CD4-positive, alpha-beta T cell treated with Interferon alpha-2 for 1 hour (primary cell): ENCODE results near the gene NSF.
"Not testable (repeated sequence)": the region's sequence is repeated elsewhere in the genome, so short reads cannot be mapped to it uniquely, and the experiment has no call there.

Experiments
- DNase-seq, 2 donors: peaks; one replicate each; pipeline ENCODE4 v3.0.0-alpha.2; 2020 to 2022

The NSF gene

GRCh38 chr17:46590157-46591146, at the start of gene NSF:
Gene NSF (plus strand): TSS chr17:46590669. CDS start chr17:46590776, 107 bp downstream.
- not testable (repeated sequence) for DNase-seq

- not testable (repeated sequence) for DNase-seq
These were observed 41.9 kb upstream of the NSF start for GRCh38 chr17:46548607-46549006.

GRCh38 chr17:46559155-46559554, 31.3 kb upstream of the NSF start:
- DNase-seq: not testable (repeated sequence)

GRCh38 chr17:46560048-46560447, 30.4 kb upstream of the NSF start:
- not testable (repeated sequence) for DNase-seq

GRCh38 chr17:46566284-46566683, 24.2 kb upstream of the NSF start:
- DNase-seq: not testable (repeated sequence)

- DNase-seq: not testable (repeated sequence)
These were observed 23.5 kb upstream of the NSF start for GRCh38 chr17:46566980-46567379.

- DNase-seq: not testable (repeated sequence)
These were observed 18.7 kb upstream of the NSF start for GRCh38 chr17:46571796-46572195.

GRCh38 chr17:46579083-46580075, 11.1 kb upstream of the NSF start, which contains the start of gene ARL17A:
Gene ARL17A (minus strand): TSS chr17:46579691. CDS start chr17:46576322, 3,369 bp downstream.
- peak; percentile 93 to 96 for DNase-seq

GRCh38 chr17:46580082-46580481, 10.4 kb upstream of the NSF start:
- peak in 1 of 2 donors; percentile 47 for DNase-seq

- not testable (repeated sequence) for DNase-seq
These were observed 5.0 kb upstream of the NSF start for GRCh38 chr17:46585444-46585843.

- DNase-seq: not testable (repeated sequence)
These were observed 863 bp downstream of the NSF start for GRCh38 chr17:46591332-46591731.

GRCh38 chr17:46598344-46598931, 8.0 kb downstream of the NSF start:
- DNase-seq: not testable (repeated sequence)

GRCh38 chr17:46600767-46601166, 10.3 kb downstream of the NSF start:
- DNase-seq: not testable (repeated sequence)

GRCh38 chr17:46603125-46603524, 12.7 kb downstream of the NSF start:
- not testable (repeated sequence) for DNase-seq

- DNase-seq: not testable (repeated sequence)
These were observed 20.8 kb downstream of the NSF start for GRCh38 chr17:46611304-46611703.

- not testable (repeated sequence) for DNase-seq
These were observed 23.4 kb downstream of the NSF start for GRCh38 chr17:46613876-46614275.

- not testable (repeated sequence) for DNase-seq
These were observed 26.7 kb downstream of the NSF start for GRCh38 chr17:46617121-46617520.

- not testable (repeated sequence) for DNase-seq
These were observed 28.5 kb downstream of the NSF start for GRCh38 chr17:46618975-46619374.

- not testable (repeated sequence) for DNase-seq
These were observed 33.3 kb downstream of the NSF start for GRCh38 chr17:46623790-46624189.

- not testable (repeated sequence) for DNase-seq
These were observed 34.3 kb downstream of the NSF start for GRCh38 chr17:46624726-46625125.

- DNase-seq: not testable (repeated sequence)
These were observed 37.0 kb downstream of the NSF start for GRCh38 chr17:46627452-46627851.

- DNase-seq: not testable (repeated sequence)
These were observed 38.4 kb downstream of the NSF start for GRCh38 chr17:46628753-46629436.
